ENCODE data around the gene GUK1. TPM values are rescaled to one million over a fixed set of nuclear protein-coding genes. Genes with fewer than 3 reads are reported as not detected.
"Not testable (repeated sequence)": the region's sequence is repeated elsewhere in the genome, so short reads cannot be mapped to it uniquely, and the experiment has no call there.

GUK1 gene
- polyA plus RNA-seq, 1 experiment, result 177 TPM

DNA sequence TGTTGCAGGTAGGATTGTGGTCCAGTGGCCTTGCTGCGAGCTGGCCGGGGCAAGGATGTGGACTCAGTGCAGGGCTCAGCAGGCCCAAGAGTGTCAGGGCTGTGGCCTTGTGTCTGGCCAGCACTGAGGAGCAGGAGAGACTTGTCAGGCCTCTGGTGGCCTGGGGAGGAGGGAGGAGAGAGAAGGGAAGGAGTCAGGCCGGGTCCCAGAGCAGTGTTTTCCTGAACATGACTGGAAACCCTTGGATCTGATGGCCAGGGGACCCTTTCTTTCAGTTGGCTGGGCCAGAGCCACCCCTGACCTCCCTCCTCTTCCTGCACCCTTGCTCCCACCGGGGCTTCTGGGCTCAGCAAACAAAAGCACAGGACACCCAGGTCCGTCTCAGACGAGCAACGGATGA lies 30.6 kb downstream of the GUK1 start:
- ChIA-PET POLR2A (no interaction called here), CTCF (no interaction called here)
- H3K9me3 ChIP-seq (ENCODE audit: control insufficient read depth, insufficient read depth, low read length), result peaks cover 14% of the 10 kb centered on the region
- no peak overlapping the region for H3K4me3 ChIP-seq (ENCODE audit: low read depth, low read length)
- no peak overlapping the region for H3K27ac ChIP-seq (ENCODE audit: low read depth, low read length)
- DNase-seq (ENCODE audit: low read depth, low spot score), result no peak
- TF ChIP-seq, protein P1, sequence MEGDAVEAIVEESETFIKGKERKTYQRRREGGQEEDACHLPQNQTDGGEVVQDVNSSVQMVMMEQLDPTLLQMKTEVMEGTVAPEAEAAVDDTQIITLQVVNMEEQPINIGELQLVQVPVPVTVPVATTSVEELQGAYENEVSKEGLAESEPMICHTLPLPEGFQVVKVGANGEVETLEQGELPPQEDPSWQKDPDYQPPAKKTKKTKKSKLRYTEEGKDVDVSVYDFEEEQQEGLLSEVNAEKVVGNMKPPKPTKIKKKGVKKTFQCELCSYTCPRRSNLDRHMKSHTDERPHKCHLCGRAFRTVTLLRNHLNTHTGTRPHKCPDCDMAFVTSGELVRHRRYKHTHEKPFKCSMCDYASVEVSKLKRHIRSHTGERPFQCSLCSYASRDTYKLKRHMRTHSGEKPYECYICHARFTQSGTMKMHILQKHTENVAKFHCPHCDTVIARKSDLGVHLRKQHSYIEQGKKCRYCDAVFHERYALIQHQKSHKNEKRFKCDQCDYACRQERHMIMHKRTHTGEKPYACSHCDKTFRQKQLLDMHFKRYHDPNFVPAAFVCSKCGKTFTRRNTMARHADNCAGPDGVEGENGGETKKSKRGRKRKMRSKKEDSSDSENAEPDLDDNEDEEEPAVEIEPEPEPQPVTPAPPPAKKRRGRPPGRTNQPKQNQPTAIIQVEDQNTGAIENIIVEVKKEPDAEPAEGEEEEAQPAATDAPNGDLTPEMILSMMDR (IDR thresholded peaks at IDR 0.05; ENCODE audit: low read depth, low read length), result no peak
- no peaks in the 10 kb centered on the region for H3K27me3 ChIP-seq (ENCODE audit: control insufficient read depth, insufficient read depth, low read length)

DNA sequence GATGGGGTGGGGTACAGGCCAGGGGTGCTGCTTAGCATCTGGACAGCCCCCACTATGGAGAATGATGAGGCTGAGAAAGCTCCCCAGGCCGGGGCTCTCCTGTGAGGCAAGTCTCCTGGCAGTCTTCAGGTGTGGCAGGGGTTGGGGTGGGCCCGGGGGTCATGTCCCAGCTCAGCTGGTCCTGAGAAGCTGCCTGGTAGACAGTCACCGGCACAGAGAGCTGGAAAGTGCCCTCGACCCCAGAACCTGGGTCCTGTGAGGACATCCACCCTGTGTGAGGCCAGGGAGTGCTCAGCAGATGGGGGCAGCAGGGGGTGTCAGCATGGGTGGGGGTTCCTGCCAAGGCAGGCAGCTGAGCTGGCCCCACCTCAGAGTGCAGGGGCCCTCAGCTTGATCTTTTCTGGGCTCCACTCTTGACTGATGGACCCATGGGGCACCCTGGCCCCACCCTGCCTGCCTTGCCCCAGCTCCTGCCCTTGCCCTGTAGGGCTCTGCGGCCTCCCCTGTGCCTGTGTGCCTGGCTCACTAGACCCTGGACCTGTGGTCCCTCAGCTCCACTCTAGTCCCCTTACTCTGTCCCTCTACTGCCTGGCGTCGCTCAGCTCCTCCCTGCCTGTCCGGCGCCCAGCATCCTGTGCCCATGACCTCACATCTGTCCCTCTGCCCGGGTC lies 31.3 kb downstream of the GUK1 start:
- TF ChIP-seq, protein P1 (IDR thresholded peaks at IDR 0.05; ENCODE audit: low read depth, low read length), result no peak
- H3K4me3 ChIP-seq (ENCODE audit: low read depth, low read length), result no peak overlapping the region
- CTCF ChIA-PET, result no interaction called here
- no peaks in the 10 kb centered on the region for H3K27me3 ChIP-seq (ENCODE audit: control insufficient read depth, insufficient read depth, low read length)
- POLR2A ChIA-PET, result no interaction called here
- peaks cover 14% of the 10 kb centered on the region for H3K9me3 ChIP-seq (ENCODE audit: control insufficient read depth, insufficient read depth, low read length)
- DNase-seq (ENCODE audit: low read depth, low spot score), result no peak
- no peak overlapping the region for H3K27ac ChIP-seq (ENCODE audit: low read depth, low read length)

DNA sequence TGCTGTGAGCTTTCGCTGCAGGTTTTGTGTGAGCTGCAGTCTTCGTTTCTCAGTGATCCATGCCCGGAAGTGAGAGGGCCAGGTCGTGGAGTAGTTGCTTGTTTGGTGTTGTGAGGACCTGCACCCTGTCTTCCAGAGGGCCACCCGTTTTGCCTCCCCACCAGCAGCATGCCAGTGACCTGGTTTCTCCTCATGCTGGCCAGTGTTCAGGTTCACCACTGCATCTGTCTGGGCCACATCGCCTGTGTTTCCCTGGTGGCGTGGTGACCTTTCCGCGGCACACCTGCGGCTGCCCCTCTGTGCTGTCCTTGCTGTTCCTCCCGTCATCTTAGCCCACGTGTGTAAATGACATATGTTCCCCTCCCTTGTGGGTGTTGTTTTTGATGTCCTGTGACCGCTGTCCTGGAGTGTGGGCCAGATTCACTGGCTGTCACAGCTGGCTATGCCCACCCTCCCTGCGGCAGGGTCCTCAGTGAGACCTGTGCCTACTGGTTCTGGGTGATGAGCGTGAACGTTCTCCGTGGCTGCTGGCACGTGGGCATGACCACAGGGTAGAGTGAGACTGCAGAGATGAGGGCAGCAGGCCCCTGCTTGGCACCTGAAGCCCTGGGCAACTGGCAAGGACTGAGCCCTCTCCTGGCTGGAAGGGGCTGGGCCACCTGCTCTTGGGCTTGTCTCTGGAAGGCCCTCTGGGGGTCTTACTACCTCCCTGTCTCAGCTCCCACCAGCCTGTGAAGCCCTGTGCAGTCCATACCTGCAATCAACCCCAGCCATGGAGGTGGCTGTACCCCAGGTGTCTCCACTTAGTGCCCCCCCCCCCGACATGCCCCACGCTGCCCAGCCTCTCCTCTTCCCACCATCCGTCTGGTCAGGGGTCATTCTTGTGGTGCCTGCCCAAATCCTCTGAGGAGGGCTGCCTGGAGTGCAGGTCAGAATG lies 32.8 kb downstream of the GUK1 start:
- Histone ChIP-seq H3K27ac (ENCODE audit: low read depth, low read length) (no peak overlapping the region), H3K27me3 (ENCODE audit: control insufficient read depth, insufficient read depth, low read length) (no peaks in the 10 kb centered on the region), H3K9me3 (ENCODE audit: control insufficient read depth, insufficient read depth, low read length) (peaks cover 14% of the 10 kb centered on the region), H3K4me3 (ENCODE audit: low read depth, low read length) (no peak overlapping the region)
- DNase-seq (ENCODE audit: low read depth, low spot score), result no peak
- CTCF ChIA-PET, result interaction anchor here (0.6 kb wide), 1 partner anchor 234 kb away, joined by 7 read pairs; the partner anchor contains the start of gene TRIM11
- POLR2A ChIA-PET, result no interaction called here
- TF ChIP-seq, protein P1 (IDR thresholded peaks at IDR 0.05; ENCODE audit: low read depth, low read length), result no peak

DNA sequence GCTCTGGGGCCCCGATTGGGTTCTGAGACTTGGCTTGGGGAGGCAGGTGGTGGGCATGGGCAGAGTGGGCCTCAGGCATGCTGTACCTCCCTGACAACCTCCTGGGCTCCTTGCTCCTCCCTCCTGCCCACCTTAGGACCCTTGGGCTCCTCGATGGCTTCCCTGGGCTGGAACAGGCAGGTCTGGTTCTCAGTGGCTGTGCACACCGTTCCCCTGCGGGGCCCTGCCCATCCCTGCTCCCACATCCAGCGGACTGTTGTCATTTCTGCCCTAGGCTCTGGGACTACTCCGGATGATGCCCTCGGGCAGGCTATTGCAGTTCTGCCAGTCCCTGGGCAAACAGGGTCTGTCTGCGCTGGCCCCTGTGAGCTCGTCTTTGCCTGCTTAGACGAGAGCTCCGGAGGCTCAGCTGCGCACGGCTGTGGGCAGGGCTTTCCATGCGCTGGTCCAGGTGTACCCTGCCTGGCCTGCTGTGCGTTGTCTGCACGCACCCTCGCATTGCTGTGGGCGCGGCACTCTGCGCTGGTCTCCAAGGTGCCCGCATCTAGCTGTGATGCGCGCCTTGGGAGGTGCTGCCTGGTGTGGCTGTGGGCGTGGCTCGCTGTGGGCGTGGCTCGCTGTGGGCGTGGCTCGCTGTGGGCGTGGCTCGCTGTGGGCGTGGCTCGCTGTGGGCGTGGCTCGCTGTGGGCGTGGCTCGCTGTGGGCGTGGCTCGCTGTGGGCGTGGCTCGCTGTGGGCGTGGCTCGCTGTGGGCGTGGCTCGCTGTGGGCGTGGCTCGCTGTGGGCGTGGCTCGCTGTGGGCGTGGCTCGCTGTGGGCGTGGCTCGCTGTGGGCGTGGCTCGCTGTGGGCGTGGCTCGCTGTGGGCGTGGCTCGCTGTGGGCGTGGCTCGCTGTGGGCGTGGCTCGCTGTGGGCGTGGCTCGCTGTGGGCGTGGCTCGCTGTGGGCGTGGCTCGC lies 33.7 kb downstream of the GUK1 start:
- not testable (repeated sequence) for H3K4me3 ChIP-seq (ENCODE audit: low read depth, low read length); DNase-seq (ENCODE audit: low read depth, low spot score); H3K27me3 ChIP-seq (ENCODE audit: control insufficient read depth, insufficient read depth, low read length)
- peaks cover 14% of the 10 kb centered on the region for H3K9me3 ChIP-seq (ENCODE audit: control insufficient read depth, insufficient read depth, low read length)
- POLR2A ChIA-PET, result interaction anchor here (1.5 kb wide), 1 partner anchor 8 kb away, joined by 4 read pairs; the partner anchor contains the start of gene IBA57
- CTCF ChIA-PET, result interaction anchor here (1.5 kb wide), 1 partner anchor 9 kb away, joined by 4 read pairs; the partner anchor contains the start of gene IBA57
- peak overlapping the region; percentile 11 for H3K27ac ChIP-seq (ENCODE audit: low read depth, low read length)
